GM12878 (cell line): Measurements from ENCODE around the gene RPUSD1. TPM values are rescaled to one million over a fixed set of nuclear protein-coding genes. Genes with fewer than 3 reads are reported as not detected.

Source experiments
- ATAC-seq: fragments of 200-7000 bp; cut with Tn5 transposase; 3 replicates; pipeline ENCODE4 v1.9.1; 2020; ENCODE audit warnings: mild to moderate bottlenecking, moderate library complexity
- BruUV-seq: library from RNA; stranded (reverse); fragments of 400-500 nt; replicated peaks from 2 replicates; lab custom pipeline; 2021; lab: Mats Ljungman, UMichigan
- CTCF ChIA-PET: fragments of 300-600 bp; sonication (Branson Sonifier 250); formaldehyde crosslinking; extraction: SDS; loops from one replicate; lab custom pipeline; 2021; ENCODE audit warnings: inconsistent platforms; lab: Yijun Ruan, JAX
- POLR2A ChIA-PET: fragments of 350-600 bp; formaldehyde crosslinking; extraction: SDS; loops from one replicate; lab custom pipeline; 2021; ENCODE audit warnings: inconsistent platforms; lab: Charles Lee
- RAD21 ChIA-PET: fragments of 300-600 bp; sonication (Branson Sonifier 250); formaldehyde crosslinking; loops from one replicate; lab custom pipeline; 2023; ENCODE audit warnings: antibody characterized with exemption; ENCODE audit not compliant: unreplicated experiment; lab: Charles Lee
- SMC1A ChIA-PET: fragments of 300-600 bp; sonication (Branson Sonifier 250); formaldehyde crosslinking; loops from one replicate; lab custom pipeline; 2023; ENCODE audit not compliant: unreplicated experiment, uncharacterized antibody; lab: Charles Lee
- DNase-seq: peaks from one replicate; pipeline ENCODE4 v3.0.0-alpha.2; 2011; ENCODE audit warnings: low read depth, low spot score
- FAIRE-seq: peaks from 3 replicates; lab custom pipeline; 2011; peaks lifted over from hg19 to GRCh38; lab: Jason Lieb, UNC
- H2AFZ ChIP-seq: 2 replicates; pipeline ENCODE4 v1.6.0; 2011; ENCODE audit warnings: low read depth, low read length, control low read depth; ENCODE audit not compliant: control insufficient read depth
- H3K27ac ChIP-seq: 2 replicates; pipeline ENCODE4 v1.5.1; 2011; ENCODE audit warnings: control low read depth; ENCODE audit not compliant: control insufficient read depth, insufficient read depth
- H3K27me3 ChIP-seq, 2 experiments: replicated peaks in 1 of 2; 2 replicates each; pipeline versions ENCODE4 v1.6.0 to v1.6.1; 2011; ENCODE audit warnings: low read length in 1 of 2; ENCODE audit not compliant: control insufficient read depth in 2 of 2, insufficient read depth in 2 of 2
- H3K36me3 ChIP-seq, 2 experiments: 2 replicates each; pipeline ENCODE4 v1.5.1; 2011; ENCODE audit warnings: low read length in 1 of 2; ENCODE audit not compliant: control insufficient read depth in 2 of 2, insufficient read depth in 2 of 2
- H3K4me1 ChIP-seq: 2 replicates; pipeline ENCODE4 v1.6.1; 2011; ENCODE audit warnings: mild to moderate bottlenecking, low read length, moderate library complexity, mixed read lengths; ENCODE audit not compliant: control insufficient read depth, insufficient read depth
- H3K4me2 ChIP-seq: 2 replicates; pipeline ENCODE4 v1.6.0; 2011; ENCODE audit warnings: control low read depth; ENCODE audit not compliant: control insufficient read depth, insufficient read depth
- H3K4me3 ChIP-seq: fragments of 200-600 bp; sonication (generic); 2 replicates; pipeline ENCODE4 v1.5.1; 2016
- H3K79me2 ChIP-seq: 2 replicates; pipeline ENCODE4 v1.6.0; 2011; ENCODE audit warnings: low read length; ENCODE audit not compliant: control insufficient read depth, insufficient read depth
- H3K9ac ChIP-seq: 2 replicates; pipeline ENCODE4 v1.8.0; 2011; ENCODE audit warnings: low read length, control low read depth, mixed read lengths; ENCODE audit not compliant: control insufficient read depth, insufficient read depth
- H3K9me3 ChIP-seq: replicated peaks from 3 replicates; pipeline ENCODE4 v1.5.1; 2011; ENCODE audit warnings: mild to moderate bottlenecking, low read length; ENCODE audit not compliant: control insufficient read depth, insufficient read depth
- H4K20me1 ChIP-seq: 2 replicates; pipeline ENCODE4 v1.6.0; 2011; ENCODE audit not compliant: control insufficient read depth, insufficient read depth
- NFIC ChIP-seq: IDR thresholded peaks from 2 replicates; pipeline ENCODE4 v1.6.1; 2012; ENCODE audit warnings: low read depth, mild to moderate bottlenecking, inconsistent platforms, low read length, moderate library complexity
- RBBP5 ChIP-seq: fragments of 200-600 bp; sonication (generic); conservative IDR thresholded peaks from 2 replicates; pipeline ENCODE4 v1.6.1; 2016
- WGBS: methylation state at CpG from one replicate; pipeline ENCODE4 v1.1.6; 2016; ENCODE audit warnings: low lambda C conversion rate; ENCODE audit not compliant: insufficient replicate concordance, insufficient coverage; ENCODE audit errors: missing lambda C conversion rate; 5-methylcytosine and 5-hydroxymethylcytosine counted together
- in situ Hi-C: fragments of 300-500 bp; cut with MboI; formaldehyde crosslinking; loops from 9 replicates; pipeline ENCODE4 v1.14.3; 2018; ENCODE audit warnings: mixed read lengths
- intact Hi-C: fragments of 100-400 bp; cut with micrococcal nuclease; formaldehyde crosslinking; loops from one replicate; pipeline ENCODE4 v1.14.2; 2022; ENCODE audit not compliant: unreplicated experiment
- polyA plus RNA-seq, 11 experiments: library from polyadenylated mRNA; depleted of rRNA in 4 of 11; unstranded in 6 of 11; stranded (reverse) in 5 of 11; fragments of >200 nt; fragmentation: Nextera tagmentation in 4 of 11; fragmentation: Illumina TruSeq in 1 of 11; extraction: Ambion mirVana in 4 of 11; extraction: Trizol in 1 of 11; gene quantifications; 1 replicate in 1 of 11; 2 replicates in 10 of 11; pipeline versions ENCODE4 v1.2.1 to v1.2.3, GENCODE V29; 2011 to 2016; ENCODE audit warnings: inconsistent platforms in 2 of 11, missing spikeins in 2 of 11, low read depth in 1 of 11
- total RNA-seq, 4 experiments: library from RNA; depleted of rRNA in 3 of 4; stranded (reverse); fragments of >200 nt in 3 of 4; fragmentation: Illumina TruSeq in 1 of 4; extraction: Trizol in 1 of 4; gene quantifications; 2 replicates each; pipeline versions ENCODE4 v1.2.1 to v1.2.3, GENCODE V29; 2013 to 2021
- TF ChIP-seq, protein P1 (sequence below), 3 experiments: IDR thresholded peaks in 2 of 3; conservative IDR thresholded peaks in 1 of 3; 2 replicates each; pipeline ENCODE4 v1.5.1; 2011; ENCODE audit warnings: low read depth in 3 of 3, low read length in 3 of 3, mild to moderate bottlenecking in 3 of 3, control low read depth in 2 of 3, moderate library complexity in 2 of 3, inconsistent platforms in 1 of 3, mixed read lengths in 1 of 3; ENCODE audit not compliant: control insufficient read depth in 2 of 3, insufficient read depth in 1 of 3; ENCODE audit errors: extremely low read depth in 1 of 3
- TF ChIP-seq, protein P2 (sequence below): IDR thresholded peaks from 2 replicates; pipeline ENCODE4 v1.6.1; 2011; ENCODE audit warnings: mild to moderate bottlenecking, low read depth, low read length, moderate library complexity; ENCODE audit not compliant: insufficient replicate concordance

Gene RPUSD1
- total and polyA plus RNA-seq, 10 of the 15 experiments (the other 5 are each of a cell fraction or from before 2014, with no cell fraction given): 0.55 to 49.9 (median 21.1) TPM

DNA sequence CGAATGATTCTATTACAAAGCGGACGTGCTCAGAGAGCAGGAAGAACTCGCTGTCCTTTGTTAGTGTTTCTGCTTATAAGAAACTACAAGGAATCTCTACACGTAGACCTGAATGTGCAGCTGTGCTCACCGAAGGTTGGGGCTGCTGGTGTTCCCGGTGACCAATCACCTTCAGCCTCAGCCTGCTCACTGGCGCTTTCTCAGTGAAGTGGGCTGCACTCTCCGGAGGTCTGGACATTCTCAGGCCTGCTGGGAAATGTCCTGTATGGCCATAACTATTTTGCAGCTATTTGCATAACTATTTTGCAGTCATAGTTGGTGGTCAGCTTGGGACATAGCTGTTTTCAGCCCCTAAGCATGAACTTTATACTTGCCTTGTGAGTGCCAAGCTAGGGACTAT lies 37.7 kb downstream of the RPUSD1 start:
- FAIRE-seq: no peak
- BruUV-seq: no TSS peak
- no peak for ATAC-seq
- ChIA-PET POLR2A (interaction anchor here (0.9 kb wide), 1 partner anchor 9 kb away, joined by 3 read pairs; the partner anchor contains the start of gene CIAO3), SMC1A (no interaction called here), RAD21 (no interaction called here), CTCF (interaction anchor here (1.1 kb wide), 1 partner anchor 38 kb away, joined by 7 read pairs; no protein-coding TSS in a partner anchor)
- no peaks in the 10 kb centered on the region; a peak in 2 of 4 replicates for H3K27me3 ChIP-seq
- no peak overlapping the region for H3K4me2 ChIP-seq
- intact Hi-C loops: no loop called here
- H3K79me2 ChIP-seq: no peaks in the 10 kb centered on the region
- no peak overlapping the region for H3K27ac ChIP-seq
- H3K4me3 ChIP-seq: no peak overlapping the region
- TF ChIP-seq NFIC: no peak
- TF ChIP-seq, protein P1, sequence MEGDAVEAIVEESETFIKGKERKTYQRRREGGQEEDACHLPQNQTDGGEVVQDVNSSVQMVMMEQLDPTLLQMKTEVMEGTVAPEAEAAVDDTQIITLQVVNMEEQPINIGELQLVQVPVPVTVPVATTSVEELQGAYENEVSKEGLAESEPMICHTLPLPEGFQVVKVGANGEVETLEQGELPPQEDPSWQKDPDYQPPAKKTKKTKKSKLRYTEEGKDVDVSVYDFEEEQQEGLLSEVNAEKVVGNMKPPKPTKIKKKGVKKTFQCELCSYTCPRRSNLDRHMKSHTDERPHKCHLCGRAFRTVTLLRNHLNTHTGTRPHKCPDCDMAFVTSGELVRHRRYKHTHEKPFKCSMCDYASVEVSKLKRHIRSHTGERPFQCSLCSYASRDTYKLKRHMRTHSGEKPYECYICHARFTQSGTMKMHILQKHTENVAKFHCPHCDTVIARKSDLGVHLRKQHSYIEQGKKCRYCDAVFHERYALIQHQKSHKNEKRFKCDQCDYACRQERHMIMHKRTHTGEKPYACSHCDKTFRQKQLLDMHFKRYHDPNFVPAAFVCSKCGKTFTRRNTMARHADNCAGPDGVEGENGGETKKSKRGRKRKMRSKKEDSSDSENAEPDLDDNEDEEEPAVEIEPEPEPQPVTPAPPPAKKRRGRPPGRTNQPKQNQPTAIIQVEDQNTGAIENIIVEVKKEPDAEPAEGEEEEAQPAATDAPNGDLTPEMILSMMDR (IDR thresholded peaks at IDR 0.05 in 2 of 3, conservative IDR thresholded peaks at IDR 0.05 in 1 of 3; ENCODE audit: control insufficient read depth in 2 of 3, extremely low read depth in 1 of 3, insufficient read depth in 1 of 3, low read depth in 3 of 3, low read length in 3 of 3): no peak
- TF ChIP-seq, protein P2, sequence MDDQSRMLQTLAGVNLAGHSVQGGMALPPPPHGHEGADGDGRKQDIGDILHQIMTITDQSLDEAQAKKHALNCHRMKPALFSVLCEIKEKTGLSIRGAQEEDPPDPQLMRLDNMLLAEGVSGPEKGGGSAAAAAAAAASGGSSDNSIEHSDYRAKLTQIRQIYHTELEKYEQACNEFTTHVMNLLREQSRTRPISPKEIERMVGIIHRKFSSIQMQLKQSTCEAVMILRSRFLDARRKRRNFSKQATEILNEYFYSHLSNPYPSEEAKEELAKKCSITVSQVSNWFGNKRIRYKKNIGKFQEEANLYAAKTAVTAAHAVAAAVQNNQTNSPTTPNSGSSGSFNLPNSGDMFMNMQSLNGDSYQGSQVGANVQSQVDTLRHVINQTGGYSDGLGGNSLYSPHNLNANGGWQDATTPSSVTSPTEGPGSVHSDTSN: no peak
- no peak for TF ChIP-seq RBBP5
- no peaks in the 10 kb centered on the region for H3K36me3 ChIP-seq
- no peaks in the 10 kb centered on the region for H3K4me1 ChIP-seq
- H3K9me3 ChIP-seq: no peaks in the 10 kb centered on the region
- in situ Hi-C loops: no loop called here
- no peak overlapping the region for H2AFZ ChIP-seq
- no peak for DNase-seq
- 39% methylated on average over 9 of the region's 9 CpGs for WGBS
- H4K20me1 ChIP-seq: no peaks in the 10 kb centered on the region
- H3K9ac ChIP-seq: no peak overlapping the region
